GM12892 (cell line): ENCODE data around the gene TMEM184B.

Experiments used
- DNase-seq: peaks from one replicate; pipeline ENCODE4 v3.0.0; 2011; ENCODE audit not compliant: insufficient read length
- FAIRE-seq: peaks from 2 replicates; lab custom pipeline; 2011; peaks lifted over from hg19 to GRCh38; lab: Jason Lieb, UNC
- POLR2A ChIP-seq: IDR thresholded peaks from 2 replicates; pipeline ENCODE4 v1.6.1; 2011; ENCODE audit warnings: low read depth, low read length, control low read depth
- POLR2AphosphoS5 ChIP-seq: IDR thresholded peaks from 2 replicates; pipeline ENCODE4 v1.6.1; 2011; ENCODE audit warnings: low read depth, low read length, control low read depth
- TAF1 ChIP-seq: IDR thresholded peaks from 2 replicates; pipeline ENCODE4 v1.6.1; 2011; ENCODE audit warnings: low read depth, mild to moderate bottlenecking, control low read depth, low read length, borderline replicate concordance

The TMEM184B gene

DNA sequence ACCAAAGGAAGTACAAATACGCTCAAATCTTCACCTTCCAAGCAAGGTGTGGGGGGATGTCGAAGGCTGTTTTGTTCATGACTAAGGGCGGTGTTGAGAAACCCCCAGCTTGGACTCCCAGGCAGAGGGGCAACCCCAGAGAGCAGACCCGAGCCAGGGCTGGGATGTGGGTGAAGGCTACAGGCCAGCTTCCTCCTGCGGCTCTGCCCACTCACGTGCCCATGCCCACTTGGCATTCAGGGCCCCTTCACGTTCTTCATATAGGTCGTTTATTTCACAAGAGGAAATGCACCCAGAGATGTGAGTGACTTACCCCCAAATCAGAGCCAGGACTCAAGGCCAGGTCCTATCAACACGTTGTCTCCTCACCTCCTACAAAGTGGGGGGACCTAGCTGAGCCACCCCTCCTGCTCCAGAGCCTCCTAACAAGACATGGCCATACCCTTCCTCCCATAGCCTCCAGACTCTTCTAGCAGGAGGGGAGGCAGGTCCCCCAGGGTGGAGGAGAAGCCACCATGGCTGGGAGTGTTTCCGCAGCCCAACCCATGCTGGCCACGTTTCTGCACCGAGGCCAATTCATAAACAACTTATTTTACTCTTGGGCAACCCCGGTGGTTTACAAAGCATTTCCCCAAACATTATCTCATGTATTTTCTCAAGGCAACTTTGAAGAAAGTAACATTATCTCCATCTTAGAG, 22.0 kb downstream of the TMEM184B start:
- FAIRE-seq: no peak
- DNase-seq: no peak
- no peak for TF ChIP-seq TAF1
- TF ChIP-seq POLR2A: no peak
- TF ChIP-seq POLR2AphosphoS5: no peak

DNA sequence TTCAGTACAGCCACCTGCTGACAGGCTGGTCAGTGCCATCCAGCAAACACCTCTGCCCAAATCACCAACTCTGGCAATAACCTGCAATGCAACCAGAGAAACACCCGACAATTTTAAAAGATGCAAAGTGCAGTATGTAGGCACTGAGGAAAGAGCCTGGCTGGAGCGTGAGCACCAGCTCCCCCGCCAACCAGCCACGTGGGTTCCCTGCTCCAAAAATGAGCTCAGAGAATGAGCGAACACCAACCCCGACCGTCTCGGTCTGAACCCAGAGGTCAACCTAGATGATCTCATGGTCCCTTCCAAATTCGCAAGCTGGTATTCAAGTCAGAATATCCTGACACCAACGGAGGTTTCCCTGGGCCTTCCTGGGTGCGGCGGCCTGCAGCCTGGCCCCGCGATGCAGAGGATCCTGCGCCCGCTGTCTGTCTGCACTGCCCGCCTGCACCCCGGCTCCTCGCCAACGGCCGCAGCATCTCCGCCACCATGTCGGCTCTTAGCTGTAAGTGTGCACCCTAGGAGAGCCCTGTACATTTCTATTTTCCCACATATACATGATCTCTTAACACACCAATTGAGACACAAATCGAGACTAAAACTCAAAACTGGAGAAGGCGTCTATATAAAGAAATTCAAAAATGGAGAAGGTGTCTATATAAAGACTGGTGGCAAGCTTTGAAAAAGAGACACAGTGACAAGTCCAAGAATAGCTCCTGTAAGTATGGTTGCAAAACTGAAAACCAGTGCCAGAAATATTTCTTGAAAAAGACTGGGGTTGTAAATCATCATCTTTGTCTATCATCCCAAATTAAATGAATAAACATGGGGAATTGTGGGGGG, 22.8 kb downstream of the TMEM184B start:
- no peak for DNase-seq
- TF ChIP-seq TAF1 (no peak), POLR2AphosphoS5 (no peak), POLR2A (no peak)
- FAIRE-seq: no peak

DNA sequence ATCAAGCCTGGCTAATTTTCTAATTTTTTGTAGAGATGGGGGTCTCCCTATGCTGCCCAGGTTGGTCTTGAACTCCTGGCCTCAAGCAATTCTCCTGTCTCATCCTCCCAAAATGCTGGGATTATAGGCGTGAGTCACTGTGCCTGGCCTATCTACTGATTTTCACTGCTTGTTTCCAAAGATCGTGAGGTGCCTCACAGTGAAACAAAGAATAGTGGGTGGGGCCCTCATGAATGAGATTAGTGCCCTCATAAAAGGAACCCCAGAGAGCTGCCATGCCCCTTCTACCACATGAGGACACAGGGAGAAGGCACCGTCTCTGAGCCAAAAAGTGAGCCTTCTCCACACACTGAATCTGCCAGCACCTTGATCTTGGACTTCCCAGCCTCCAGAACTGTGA, 23.5 kb downstream of the TMEM184B start:
- no peak for FAIRE-seq
- DNase-seq: no peak

DNA sequence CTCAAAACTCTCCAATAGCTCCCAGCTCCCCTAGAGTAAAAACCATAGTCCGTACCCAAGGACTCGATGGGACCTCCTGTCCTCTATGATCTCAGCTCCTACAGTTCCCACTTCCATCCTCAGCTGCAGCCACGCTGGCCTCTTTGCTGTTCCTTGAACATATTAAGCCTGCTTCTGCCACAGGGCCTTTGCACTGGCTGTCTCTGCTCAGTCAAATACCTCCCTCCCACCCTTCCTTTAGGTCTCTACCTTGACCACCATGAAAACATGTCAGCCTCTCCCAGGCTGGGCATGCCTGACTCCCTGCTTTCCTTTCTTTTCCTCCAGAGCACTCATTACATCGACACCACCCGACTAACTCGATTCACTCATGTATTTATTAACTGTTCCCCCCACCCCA, 24.5 kb downstream of the TMEM184B start:
- TF ChIP-seq POLR2AphosphoS5 (no peak), POLR2A (no peak), TAF1 (no peak)
- DNase-seq (no peak), FAIRE-seq (no peak)

More for the DNA sequence above, 23.5 kb downstream of the TMEM184B start:
- TF ChIP-seq TAF1 (no peak), POLR2A (no peak), POLR2AphosphoS5 (no peak)

DNA sequence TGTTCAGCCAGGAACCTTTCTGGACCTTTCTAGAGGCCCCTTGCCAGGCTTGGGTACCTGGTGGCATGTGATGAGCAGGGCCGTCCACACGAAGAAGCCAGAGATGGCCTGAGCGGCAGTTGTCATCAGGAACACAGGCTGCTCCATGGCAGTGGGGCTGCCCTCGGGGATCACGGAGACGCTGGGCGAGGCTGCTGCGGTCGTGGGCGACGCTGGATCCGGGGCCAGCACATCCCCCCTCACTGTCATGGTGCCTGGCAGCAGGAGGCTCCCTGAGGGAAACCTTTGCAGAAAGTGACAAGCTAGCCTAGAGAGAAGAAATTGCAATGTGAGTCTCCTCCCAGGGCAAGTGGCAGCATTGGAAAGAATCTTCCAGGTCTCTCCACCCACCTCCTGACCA, 25.1 kb downstream of the TMEM184B start:
- FAIRE-seq: no peak
- no peak for DNase-seq
- TF ChIP-seq TAF1 (no peak), POLR2A (no peak), POLR2AphosphoS5 (no peak)

DNA sequence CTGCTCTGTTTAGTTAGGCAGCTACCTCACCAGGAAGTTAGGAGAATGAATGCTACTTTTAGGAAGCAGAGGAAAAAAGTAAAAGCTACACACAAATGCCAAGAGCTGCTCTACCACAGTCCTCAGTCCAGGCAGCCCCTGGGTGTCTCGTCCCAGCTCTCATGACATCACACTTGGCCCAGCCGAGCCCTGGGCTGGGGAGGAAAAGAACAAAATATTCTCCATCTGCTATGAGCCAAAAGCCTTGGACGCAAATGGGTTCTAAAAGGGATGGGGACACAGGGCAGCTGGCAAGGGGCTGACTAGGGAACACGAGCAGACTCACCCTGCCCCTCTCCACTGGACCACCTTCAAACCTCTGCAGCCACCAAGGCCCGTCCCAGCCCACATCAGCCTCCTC, 26.1 kb downstream of the TMEM184B start:
- DNase-seq (no peak), FAIRE-seq (no peak)
- TF ChIP-seq POLR2A: no peak
- no peak for TF ChIP-seq TAF1
- TF ChIP-seq POLR2AphosphoS5: no peak

DNA sequence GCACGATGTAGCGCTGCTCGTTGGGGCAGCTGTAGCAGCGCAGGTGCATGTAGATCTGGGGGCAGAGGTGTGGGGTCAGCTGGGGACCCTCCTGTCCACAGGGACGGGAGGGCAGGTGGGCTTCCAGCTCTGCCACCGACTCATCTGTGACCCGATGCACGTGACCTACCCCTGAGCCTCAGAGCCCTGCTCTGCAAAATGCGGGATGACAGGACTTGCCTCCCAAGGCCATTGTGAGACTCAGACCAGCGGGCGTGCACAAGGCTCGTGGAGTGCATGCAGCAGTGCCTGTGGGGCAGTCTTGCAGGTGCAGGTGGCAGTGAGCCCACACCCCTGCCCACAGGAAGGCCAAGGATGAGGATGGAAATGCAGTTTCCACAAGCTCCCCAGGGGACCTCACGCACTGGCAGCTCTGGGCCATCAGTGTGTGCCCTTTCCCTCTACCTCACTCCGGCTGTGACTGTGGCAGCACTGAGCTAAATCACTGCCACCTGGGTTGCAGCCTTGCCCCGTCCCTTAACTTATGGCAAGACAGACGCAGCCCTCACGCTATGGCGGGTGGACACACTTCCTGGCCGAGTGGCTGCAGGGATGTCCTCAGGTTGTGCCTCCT, 26.7 kb downstream of the TMEM184B start:
- TF ChIP-seq TAF1: no peak
- no peak for TF ChIP-seq POLR2AphosphoS5
- no peak for TF ChIP-seq POLR2A
- no peak for DNase-seq
- no peak for FAIRE-seq

DNA sequence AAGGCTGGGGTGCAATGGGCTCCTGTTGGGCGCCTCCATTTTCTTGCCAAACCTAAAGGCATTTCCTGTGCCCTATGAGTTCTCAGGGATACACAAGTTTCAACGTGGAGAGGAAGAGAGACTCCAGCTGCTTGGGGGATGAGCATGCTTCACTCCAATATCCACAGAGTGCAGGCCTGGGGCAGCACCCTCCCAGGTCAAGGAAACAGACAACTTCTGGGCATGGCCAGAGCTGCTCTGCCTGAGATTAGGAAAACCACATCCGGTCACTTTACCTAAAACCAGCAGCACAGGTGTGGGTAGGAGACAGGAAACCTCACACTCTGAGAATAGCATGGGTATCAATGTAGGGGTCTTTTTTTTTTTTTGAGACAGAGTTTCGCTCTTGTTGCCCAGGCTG, 28.7 kb downstream of the TMEM184B start:
- TF ChIP-seq POLR2AphosphoS5: no peak
- no peak for TF ChIP-seq TAF1
- TF ChIP-seq POLR2A: no peak
- no peak for DNase-seq
- no peak for FAIRE-seq

DNA sequence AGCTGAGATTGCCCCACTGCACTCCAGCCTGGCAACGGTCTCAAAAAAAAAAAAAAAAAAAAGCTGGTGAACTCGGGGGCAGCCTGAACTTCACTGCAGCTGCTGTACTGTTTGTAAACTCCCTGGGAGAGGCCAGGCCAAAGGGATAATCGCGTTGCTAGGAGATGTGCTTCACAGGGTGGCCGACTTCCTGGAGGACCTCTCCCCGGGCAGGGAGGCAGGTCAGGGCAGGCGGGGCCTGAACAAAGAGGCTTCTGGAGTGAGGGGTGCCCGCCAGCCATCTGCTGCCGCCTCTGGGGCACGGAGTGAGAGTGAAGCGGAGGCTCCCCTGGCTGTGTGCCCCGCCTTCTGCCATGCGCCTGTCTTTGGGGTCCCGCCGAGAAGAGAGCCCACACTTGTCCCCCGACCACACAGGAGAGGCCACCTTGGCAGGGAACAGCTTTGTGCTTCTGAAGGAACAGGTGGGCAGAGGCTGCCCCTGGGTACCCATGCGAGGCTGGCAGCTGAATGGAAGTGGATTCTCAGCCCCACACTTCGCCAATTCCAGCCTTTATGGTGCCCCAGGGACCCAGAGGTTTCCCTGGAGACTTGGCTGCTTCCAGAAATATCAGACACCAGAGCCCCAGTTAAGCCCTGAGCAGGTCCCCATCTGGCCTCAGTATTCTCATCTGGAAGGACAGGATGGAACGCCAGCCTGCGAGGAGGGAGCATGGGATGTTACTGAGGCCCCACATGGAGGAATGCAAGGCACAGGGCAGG, 29.6 kb downstream of the TMEM184B start:
- DNase-seq (no peak), FAIRE-seq (no peak)
- TF ChIP-seq POLR2A: no peak
- TF ChIP-seq TAF1: no peak
- no peak for TF ChIP-seq POLR2AphosphoS5

DNA sequence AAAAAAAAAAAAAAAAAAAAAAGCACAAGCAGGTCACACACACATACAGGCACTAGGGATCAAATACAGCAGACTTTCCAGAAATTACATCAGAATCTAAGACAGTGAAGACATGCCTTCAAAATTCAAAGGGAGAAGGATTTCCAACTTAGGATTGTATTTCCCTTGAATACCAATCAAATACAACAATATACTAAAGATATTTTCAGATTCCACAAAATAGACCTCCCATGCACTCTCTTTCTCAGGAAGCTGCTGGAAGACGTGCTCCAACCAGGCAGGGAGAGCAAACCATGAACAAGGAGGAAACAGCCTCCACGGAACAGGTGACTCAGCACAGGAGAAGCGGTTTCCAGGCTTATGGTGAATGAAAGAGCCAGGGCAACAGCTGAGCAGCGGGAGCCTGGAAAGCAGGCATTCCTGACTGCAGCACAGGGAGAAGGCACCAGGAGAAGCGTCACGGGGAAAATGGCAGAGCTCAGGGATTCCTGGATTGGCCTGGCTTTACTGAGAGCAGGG, 32.0 kb downstream of the TMEM184B start:
- FAIRE-seq (no peak), DNase-seq (no peak)
- TF ChIP-seq TAF1 (no peak), POLR2A (no peak), POLR2AphosphoS5 (no peak)
